B cell (primary cell): ENCODE results near the gene TDG. TPM values are rescaled to one million over a fixed set of nuclear protein-coding genes. Genes with fewer than 3 reads are reported as not detected.

Experiments
- ATAC-seq: fragments of 200-7000 bp; cut with Tn5 transposase; one replicate; pipeline ENCODE4 v1.10.0; 2021; ENCODE audit warnings: low read depth, mild to moderate bottlenecking, moderate number of reproducible peaks, moderate library complexity
- CTCF ChIA-PET: fragments of 350-600 bp; sonication (Branson Sonifier 250); formaldehyde crosslinking; loops from one replicate; lab custom pipeline; 2021; ENCODE audit warnings: antibody characterized with exemption, inconsistent platforms; lab: Charles Lee
- POLR2A ChIA-PET: fragments of 350-600 bp; sonication (Branson Sonifier 250); formaldehyde crosslinking; loops from one replicate; lab custom pipeline; 2021; ENCODE audit warnings: antibody characterized with exemption; lab: Charles Lee
- DNase-seq: peaks from one replicate; pipeline ENCODE4 v3.0.0; 2013
- H2AFZ ChIP-seq: 2 replicates; pipeline ENCODE4 v1.6.1; 2012; ENCODE audit warnings: mild to moderate bottlenecking, low read depth, low read length; ENCODE audit not compliant: insufficient read depth, poor library complexity, severe bottlenecking
- H3K27ac ChIP-seq, 2 donors: 1 replicate in 1 of 2; 2 replicates in 1 of 2; pipeline ENCODE4 v1.5.1; 2012 to 2013; ENCODE audit warnings: low read length in 2 of 2, mild to moderate bottlenecking in 2 of 2, moderate library complexity in 1 of 2
- H3K27me3 ChIP-seq, 4 experiments: fragments of 200-600 bp in 1 of 4; sonication (generic) in 1 of 4; replicated peaks in 1 of 4; 1 replicate in 2 of 4; 2 replicates in 2 of 4; pipeline versions ENCODE4 v1.6.1 to v1.7.0; 2013 to 2016; ENCODE audit warnings: low read length in 3 of 4, mild to moderate bottlenecking in 2 of 4, mixed read lengths in 1 of 4, moderate library complexity in 1 of 4; ENCODE audit not compliant: insufficient read depth in 4 of 4, control insufficient read depth in 3 of 4; ENCODE audit errors: control extremely low read depth in 1 of 4
- H3K36me3 ChIP-seq, 2 experiments: replicated peaks in 1 of 2; 1 replicate in 1 of 2; 2 replicates in 1 of 2; pipeline versions ENCODE4 v1.6.1 to v1.7.1; 2013; ENCODE audit warnings: low read length in 1 of 2; ENCODE audit not compliant: insufficient read depth in 2 of 2, control insufficient read depth in 1 of 2; ENCODE audit errors: control extremely low read depth in 1 of 2, extremely low read depth in 1 of 2
- H3K4me1 ChIP-seq, 2 donors: fragments of 200-600 bp in 1 of 2; sonication (generic) in 1 of 2; 1 replicate in 1 of 2; 2 replicates in 1 of 2; pipeline versions ENCODE4 v1.5.1 to v1.6.1; 2013 to 2017; ENCODE audit warnings: low read length in 2 of 2; ENCODE audit not compliant: control insufficient read depth in 2 of 2, insufficient read depth in 2 of 2
- H3K4me2 ChIP-seq: replicated peaks from 2 replicates; pipeline ENCODE3; 2012; ENCODE audit warnings: mild to moderate bottlenecking, low read depth, low read length; ENCODE audit not compliant: poor library complexity, severe bottlenecking
- H3K4me3 ChIP-seq, 5 experiments: fragments of 200-600 bp in 1 of 5; sonication (generic) in 1 of 5; 1 replicate in 3 of 5; 2 replicates in 2 of 5; pipeline versions ENCODE4 v1.5.1 to v1.7.0; 2011 to 2016; ENCODE audit warnings: low read length in 4 of 5, mild to moderate bottlenecking in 4 of 5, low read depth in 2 of 5, control low read depth in 1 of 5, moderate library complexity in 1 of 5; ENCODE audit not compliant: insufficient read depth in 1 of 5; ENCODE audit errors: control extremely low read depth in 1 of 5, extremely low read depth in 1 of 5
- H3K79me2 ChIP-seq: fragments of 200-600 bp; sonication (generic); one replicate; pipeline ENCODE4 v1.6.0; 2016; ENCODE audit warnings: low read length; ENCODE audit not compliant: control insufficient read depth, insufficient read depth
- H3K9ac ChIP-seq: fragments of 200-600 bp; sonication (generic); 2 replicates; pipeline ENCODE4 v1.6.1; 2017; ENCODE audit warnings: mild to moderate bottlenecking, low read length, moderate library complexity
- H3K9me3 ChIP-seq, 3 donors: one replicate each; pipeline versions ENCODE4 v1.6.1 to v1.7.1; 2013; ENCODE audit warnings: low read length in 2 of 3; ENCODE audit not compliant: control insufficient read depth in 2 of 3, insufficient read depth in 1 of 3; ENCODE audit errors: control extremely low read depth in 1 of 3
- H4K20me1 ChIP-seq: 2 replicates; pipeline ENCODE4 v1.6.0; 2012; ENCODE audit warnings: mild to moderate bottlenecking, low read length; ENCODE audit not compliant: insufficient read depth, control insufficient read depth, poor library complexity, severe bottlenecking
- H3K27ac Mint-ChIP-seq: one replicate; pipeline ENCODE4 v1.8.0; 2021; ENCODE audit warnings: mixed read lengths
- H3K27me3 Mint-ChIP-seq: one replicate; pipeline ENCODE4 v1.8.0; 2021; ENCODE audit warnings: mixed read lengths
- H3K4me1 Mint-ChIP-seq: one replicate; pipeline ENCODE4 v1.8.0; 2021; ENCODE audit warnings: mixed read lengths
- H3K4me3 Mint-ChIP-seq: one replicate; pipeline ENCODE4 v1.8.0; 2021; ENCODE audit warnings: mixed read lengths
- H3K9me3 Mint-ChIP-seq: one replicate; pipeline ENCODE4 v1.8.0; 2022; ENCODE audit warnings: mixed read lengths; ENCODE audit not compliant: insufficient read depth
- CTCF ChIP-seq: fragments of 200-600 bp; IDR thresholded peaks from one replicate; pipeline ENCODE4 v1.8.0; 2022; ENCODE audit warnings: antibody characterized with exemption, mild to moderate bottlenecking
- EZH2 ChIP-seq: IDR thresholded peaks from 2 replicates; pipeline ENCODE4 v1.6.1; 2012; ENCODE audit warnings: borderline replicate concordance, low read depth, mild to moderate bottlenecking, moderate library complexity, low read length; ENCODE audit not compliant: insufficient read depth, poor library complexity, severe bottlenecking
- WGBS: methylation state at CpG from one replicate; pipeline ENCODE4 v1.1.5; 2013; ENCODE audit warnings: missing lambda C conversion rate; ENCODE audit not compliant: insufficient coverage; 5-methylcytosine and 5-hydroxymethylcytosine counted together
- intact Hi-C: fragments of 100-400 bp; cut with micrococcal nuclease; formaldehyde crosslinking; loops from one replicate; pipeline ENCODE4 v1.10.0; 2022
- polyA plus RNA-seq: library from polyadenylated mRNA; depleted of rRNA; stranded (reverse); fragments of >200 nt; gene quantifications from 2 replicates; pipeline ENCODE4 v1.2.3, GENCODE V29; 2012
- total RNA-seq, 2 donors: library from RNA; stranded (reverse); fragments of 120-200 nt in 1 of 2; gene quantifications; 1 replicate in 1 of 2; 2 replicates in 1 of 2; pipeline versions ENCODE4 v1.2.3 to v1.2.4, GENCODE V29; 2013 to 2022

TDG gene
- total and polyA plus RNA-seq, 2 donors (not counting 1 experiment from before 2014, with no cell fraction given): 8.6 to 35.5 TPM

GRCh38 chr12:103975368-103975767 lies 9.7 kb downstream of the TDG start:
- CTCF ChIA-PET: no interaction called here
- H3K4me1 Mint-ChIP-seq: peaks cover 29% of the 10 kb centered on the region

More at GRCh38 chr12:103975368-103975767, 9.7 kb downstream of the TDG start:
- Mint-ChIP-seq H3K9me3 (no peaks in the 10 kb centered on the region), H3K4me3 (no peak overlapping the region), H3K27ac (no peak overlapping the region), H3K27me3 (no peaks in the 10 kb centered on the region)
- Histone ChIP-seq H3K9ac (no peak overlapping the region), H3K9me3 (no peaks in the 10 kb centered on the region), H3K27ac (no peak overlapping the region), H3K4me3 (no peak overlapping the region), H4K20me1 (peaks cover 68% of the 10 kb centered on the region), H3K4me1 (peaks cover 10 to 11% of the 10 kb centered on the region in 2 donors), H3K36me3 (peaks cover 6 to 33% of the 10 kb centered on the region in 2 experiments), H3K27me3 (no peaks in the 10 kb centered on the region), H3K79me2 (peaks cover 74% of the 10 kb centered on the region), H2AFZ (no peak overlapping the region), H3K4me2 (no peak overlapping the region)
- POLR2A ChIA-PET: no interaction called here
- no peak for DNase-seq
- WGBS: 100% methylated on average over 2 of the region's 2 CpGs
- TF ChIP-seq CTCF (no peak), EZH2 (no peak)
- intact Hi-C loops: no loop called here
- no peak for ATAC-seq
